Brain microvascular endothelial cell (primary cell): ENCODE measurements around the gene OPTC.

Experiments
- DNase-seq: peaks from one replicate; pipeline ENCODE4 v3.0.0-alpha.2; 2020
- H3K27ac ChIP-seq: fragments of 250-450 bp; sonication (Bioruptor Pico); 2 replicates; pipeline ENCODE4 v1.5.1; 2020; ENCODE audit warnings: mild to moderate bottlenecking, moderate library complexity
- H3K27me3 ChIP-seq: fragments of 250-450 bp; sonication (Bioruptor Pico); replicated peaks from 2 replicates; pipeline ENCODE4 v1.5.1; 2020; ENCODE audit warnings: mild to moderate bottlenecking
- H3K36me3 ChIP-seq: fragments of 250-450 bp; sonication (Bioruptor Pico); replicated peaks from 2 replicates; pipeline ENCODE4 v1.5.1; 2020; ENCODE audit warnings: mild to moderate bottlenecking
- H3K4me3 ChIP-seq: 2 replicates; pipeline ENCODE4 v1.5.1; 2011; ENCODE audit warnings: low read depth, mild to moderate bottlenecking, control low read depth, low read length, moderate library complexity
- CTCF ChIP-seq: IDR thresholded peaks from 2 replicates; pipeline ENCODE4 v1.5.1; 2011; ENCODE audit warnings: low read depth, mild to moderate bottlenecking, moderate library complexity, low read length, control low read depth, inconsistent platforms; ENCODE audit errors: missing control alignments
- in situ Hi-C: cut with HindIII; loops from 2 replicates; pipeline ENCODE4 v1.10.0; 2017; ENCODE audit warnings: low sequenced_read_pairs, low pct_ligation_motif_present

OPTC gene

GRCh38 chr1:203488539-203488938 lies 5.4 kb upstream of the OPTC start:
- H3K27ac ChIP-seq, result no peak overlapping the region
- in situ Hi-C loops, result no loop called here
- DNase-seq, result no peak
- TF ChIP-seq CTCF, result no peak
- no peaks in the 10 kb centered on the region for H3K36me3 ChIP-seq
- no peak overlapping the region for H3K4me3 ChIP-seq
- no peaks in the 10 kb centered on the region for H3K27me3 ChIP-seq

- Histone ChIP-seq H3K27me3 (no peaks in the 10 kb centered on the region), H3K36me3 (no peaks in the 10 kb centered on the region), H3K4me3 (no peak overlapping the region), H3K27ac (no peak overlapping the region)
- in situ Hi-C loops, result no loop called here
- no peak for TF ChIP-seq CTCF
- no peak for DNase-seq
Observed at GRCh38 chr1:203490607-203491006, 3.3 kb upstream of the OPTC start.

GRCh38 chr1:203491664-203492063 lies 2.3 kb upstream of the OPTC start:
- no peak for DNase-seq
- H3K4me3 ChIP-seq, result no peak overlapping the region
- no peak for TF ChIP-seq CTCF
- H3K36me3 ChIP-seq, result no peaks in the 10 kb centered on the region
- no peaks in the 10 kb centered on the region for H3K27me3 ChIP-seq
- H3K27ac ChIP-seq, result no peak overlapping the region
- in situ Hi-C loops, result no loop called here

GRCh38 chr1:203492082-203492747 lies 1.7 kb upstream of the OPTC start:
- H3K36me3 ChIP-seq, result no peaks in the 10 kb centered on the region
- H3K27me3 ChIP-seq, result no peaks in the 10 kb centered on the region
- H3K4me3 ChIP-seq, result no peak overlapping the region
- DNase-seq, result no peak
- in situ Hi-C loops, result no loop called here
- no peak overlapping the region for H3K27ac ChIP-seq
- TF ChIP-seq CTCF, result no peak

GRCh38 chr1:203492748-203493130 lies 1.2 kb upstream of the OPTC start:
- Histone ChIP-seq H3K27ac (no peak overlapping the region), H3K36me3 (no peaks in the 10 kb centered on the region), H3K4me3 (no peak overlapping the region), H3K27me3 (no peaks in the 10 kb centered on the region)
- in situ Hi-C loops, result no loop called here
- DNase-seq, result no peak
- TF ChIP-seq CTCF, result no peak

- H3K27ac ChIP-seq, result no peak overlapping the region
- no peak overlapping the region for H3K4me3 ChIP-seq
- no peak for TF ChIP-seq CTCF
- H3K27me3 ChIP-seq, result no peaks in the 10 kb centered on the region
- in situ Hi-C loops, result no loop called here
- H3K36me3 ChIP-seq, result no peaks in the 10 kb centered on the region
- no peak for DNase-seq
Observed at GRCh38 chr1:203495845-203496244, 1.9 kb downstream of the OPTC start.
